Left lung (tissue), 14 donors: Measurements from ENCODE around the gene ZRANB2. TPM values are rescaled to one million over a fixed set of nuclear protein-coding genes. Genes with fewer than 3 reads are reported as not detected.

Source experiments
- ATAC-seq: fragments of 200-7000 bp; cut with Tn5 transposase; one replicate; pipeline ENCODE4 v1.9.1; 2020; ENCODE audit warnings: moderate library complexity
- DNase-seq, 4 donors: peaks; one replicate each; pipeline ENCODE4 v3.0.0-alpha.2; 2013 to 2020
- H3K27ac ChIP-seq, 2 donors: fragments of 200-600 bp; sonication (generic) in 1 of 2; one replicate each; pipeline versions ENCODE4 v1.5.0 to v1.8.0; 2020 to 2021
- H3K27me3 ChIP-seq, 2 donors: fragments of 200-600 bp; sonication (generic) in 1 of 2; one replicate each; pipeline versions ENCODE4 v1.5.0 to v1.8.0; 2020 to 2021
- H3K36me3 ChIP-seq, 2 donors: fragments of 200-600 bp; sonication (generic) in 1 of 2; one replicate each; pipeline versions ENCODE4 v1.5.0 to v1.8.0; 2020 to 2021
- H3K4me1 ChIP-seq, 2 donors: fragments of 200-600 bp; one replicate each; pipeline ENCODE4 v1.8.0; 2021
- H3K4me3 ChIP-seq, 2 donors: fragments of 200-600 bp; sonication (generic) in 1 of 2; one replicate each; pipeline versions ENCODE4 v1.5.0 to v1.8.0; 2020 to 2021; ENCODE audit warnings: mild to moderate bottlenecking in 1 of 2
- H3K9me3 ChIP-seq, 2 donors: fragments of 200-600 bp; sonication (generic) in 1 of 2; one replicate each; pipeline versions ENCODE4 v1.5.0 to v1.8.0; 2020 to 2021
- intact Hi-C, 2 donors: fragments of 100-400 bp; cut with DNase I; formaldehyde crosslinking; loops; one replicate each; pipeline versions ENCODE4 v1.11.2 to v1.14.2; 2022
- long read RNA-seq, 12 donors: library from polyadenylated mRNA in 2 of 12; unstranded in 2 of 12; transcript quantifications; one replicate each; pipeline ENCODE4 v2.0.0 and lab custom pipeline, GENCODE V29; 2019 to 2026
- polyA plus RNA-seq, 6 donors: library from polyadenylated mRNA; unstranded; fragments of 120-200 nt; gene quantifications; one replicate each; pipeline ENCODE4 v1.2.1, GENCODE V29; 2013; ENCODE audit not compliant: insufficient read length in 6 of 6
- total RNA-seq, 2 donors: library from RNA; stranded (reverse); fragmentation: NEBNext Ultra II Directional; extraction: Animal tissue kit (Norgen Biotek cat#: 25700); gene quantifications; one replicate each; pipeline ENCODE4 v1.2.1, GENCODE V29; 2021
- TF ChIP-seq, protein P1 (sequence below), 2 donors: fragments of 200-600 bp; sonication (generic) in 1 of 2; IDR thresholded peaks; one replicate each; pipeline versions ENCODE4 v1.5.0 to v1.8.0; 2021; ENCODE audit warnings: antibody characterized with exemption in 2 of 2
- donor health status: DM: no; HTN: yes; CAD: no.
- donor health status: DM: no; HTN: no; CAD: no.

The ZRANB2 gene, protein sequence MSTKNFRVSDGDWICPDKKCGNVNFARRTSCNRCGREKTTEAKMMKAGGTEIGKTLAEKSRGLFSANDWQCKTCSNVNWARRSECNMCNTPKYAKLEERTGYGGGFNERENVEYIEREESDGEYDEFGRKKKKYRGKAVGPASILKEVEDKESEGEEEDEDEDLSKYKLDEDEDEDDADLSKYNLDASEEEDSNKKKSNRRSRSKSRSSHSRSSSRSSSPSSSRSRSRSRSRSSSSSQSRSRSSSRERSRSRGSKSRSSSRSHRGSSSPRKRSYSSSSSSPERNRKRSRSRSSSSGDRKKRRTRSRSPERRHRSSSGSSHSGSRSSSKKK
- 10 to 100 TPM; 69.8 to 84.9 TPM for total RNA-seq
- polyA plus RNA-seq = 100 to 1,000 TPM; 202 to 244 (median 234) TPM
- long read RNA-seq, donor 1, transcript ZRANB2-202 (10 exons, 3,078 nt) = minor isoform, 8 of 304 reads
- long read RNA-seq, donor 1, transcript ZRANB2-201 (11 exons, 2,821 nt) = minor isoform, 15 of 304 reads
- long read RNA-seq, donor 1, transcript ZRANB2-204 (2 exons, 3,677 nt) = major isoform, 34 of 304 reads
- long read RNA-seq, donor 1, partial matches to known transcripts = 233 of 304 reads
- long read RNA-seq, donor 1, other reads (novel, unspliced or antisense) = 9 of 304 reads
- long read RNA-seq, donor 2, transcript ZRANB2-201 (11 exons, 2,821 nt) = minor isoform, 11 of 213 reads
- long read RNA-seq, donor 2, transcript ZRANB2-202 (10 exons, 3,078 nt) = minor isoform, 7 of 213 reads
- long read RNA-seq, donor 2, transcript ZRANB2-204 (2 exons, 3,677 nt) = major isoform, 31 of 213 reads
- long read RNA-seq, donor 2, partial matches to known transcripts = 164 of 213 reads
- long read RNA-seq, donor 2, other reads (novel, unspliced or antisense) = 0 of 213 reads
- long read RNA-seq, donor 3, transcript ZRANB2-204 (2 exons, 3,677 nt) = major isoform, 15 of 77 reads
- long read RNA-seq, donor 3, transcript ZRANB2-201 (11 exons, 2,821 nt) = minor isoform, 6 of 77 reads
- long read RNA-seq, donor 3, partial matches to known transcripts = 50 of 77 reads
- long read RNA-seq, donor 3, other reads (novel, unspliced or antisense) = 0 of 77 reads
- long read RNA-seq, donor 4, partial matches to known transcripts = 56 of 68 reads
- long read RNA-seq, donor 4, other reads (novel, unspliced or antisense) = 5 of 68 reads
- long read RNA-seq, donor 5, transcript ZRANB2-204 (2 exons, 3,677 nt) = major isoform, 13 of 141 reads
- long read RNA-seq, donor 5, transcript ZRANB2-201 (11 exons, 2,821 nt) = minor isoform, 10 of 141 reads
- long read RNA-seq, donor 5, transcript ZRANB2-202 (10 exons, 3,078 nt) = minor isoform, 8 of 141 reads
- long read RNA-seq, donor 5, partial matches to known transcripts = 99 of 141 reads
- long read RNA-seq, donor 5, other reads (novel, unspliced or antisense) = 10 of 141 reads
- long read RNA-seq, donor 6, transcript ZRANB2-204 (2 exons, 3,677 nt) = minor isoform, 8 of 150 reads
- long read RNA-seq, donor 6, transcript ZRANB2-202 (10 exons, 3,078 nt) = minor isoform, 6 of 150 reads
- long read RNA-seq, donor 6, transcript ZRANB2-201 (11 exons, 2,821 nt) = major isoform, 17 of 150 reads
- long read RNA-seq, donor 6, partial matches to known transcripts = 114 of 150 reads
- long read RNA-seq, donor 6, other reads (novel, unspliced or antisense) = 0 of 150 reads
- long read RNA-seq, donor 7, transcript ZRANB2-204 (2 exons, 3,677 nt) = major isoform, 21 of 202 reads
- long read RNA-seq, donor 7, transcript ZRANB2-201 (11 exons, 2,821 nt) = minor isoform, 7 of 202 reads
- long read RNA-seq, donor 7, transcript ZRANB2-202 (10 exons, 3,078 nt) = minor isoform, 7 of 202 reads
- long read RNA-seq, donor 7, partial matches to known transcripts = 154 of 202 reads
- long read RNA-seq, donor 7, other reads (novel, unspliced or antisense) = 11 of 202 reads
- long read RNA-seq, donor 8, transcript ZRANB2-201 (11 exons, 2,821 nt) = major isoform, 16 of 163 reads
- long read RNA-seq, donor 8, transcript ZRANB2-202 (10 exons, 3,078 nt) = minor isoform, 10 of 163 reads
- long read RNA-seq, donor 8, transcript ZRANB2-204 (2 exons, 3,677 nt) = minor isoform, 13 of 163 reads
- long read RNA-seq, donor 8, partial matches to known transcripts = 123 of 163 reads
- long read RNA-seq, donor 8, other reads (novel, unspliced or antisense) = 0 of 163 reads
- long read RNA-seq, donor 9 = 0 reads
- long read RNA-seq, donor 10, transcript ZRANB2-201 (11 exons, 2,821 nt) = major isoform, 8 of 33 reads
- long read RNA-seq, donor 10, partial matches to known transcripts = 22 of 33 reads
- long read RNA-seq, donor 10, other reads (novel, unspliced or antisense) = 2 of 33 reads
- long read RNA-seq, donor 11, transcript ZRANB2-204 (2 exons, 3,677 nt) = minor isoform, 5 of 125 reads
- long read RNA-seq, donor 11, transcript ZRANB2-201 (11 exons, 2,821 nt) = minor isoform, 6 of 125 reads
- long read RNA-seq, donor 11, transcript ZRANB2-202 (10 exons, 3,078 nt) = major isoform, 9 of 125 reads
- long read RNA-seq, donor 11, partial matches to known transcripts = 105 of 125 reads
- long read RNA-seq, donor 11, other reads (novel, unspliced or antisense) = 0 of 125 reads
- long read RNA-seq, donor 12, transcript ZRANB2-201 (11 exons, 2,821 nt) = minor isoform, 12 of 175 reads
- long read RNA-seq, donor 12, transcript ZRANB2-202 (10 exons, 3,078 nt) = minor isoform, 8 of 175 reads
- long read RNA-seq, donor 12, transcript ZRANB2-204 (2 exons, 3,677 nt) = major isoform, 16 of 175 reads
- long read RNA-seq, donor 12, partial matches to known transcripts = 133 of 175 reads
- long read RNA-seq, donor 12, other reads (novel, unspliced or antisense) = 5 of 175 reads

DNA sequence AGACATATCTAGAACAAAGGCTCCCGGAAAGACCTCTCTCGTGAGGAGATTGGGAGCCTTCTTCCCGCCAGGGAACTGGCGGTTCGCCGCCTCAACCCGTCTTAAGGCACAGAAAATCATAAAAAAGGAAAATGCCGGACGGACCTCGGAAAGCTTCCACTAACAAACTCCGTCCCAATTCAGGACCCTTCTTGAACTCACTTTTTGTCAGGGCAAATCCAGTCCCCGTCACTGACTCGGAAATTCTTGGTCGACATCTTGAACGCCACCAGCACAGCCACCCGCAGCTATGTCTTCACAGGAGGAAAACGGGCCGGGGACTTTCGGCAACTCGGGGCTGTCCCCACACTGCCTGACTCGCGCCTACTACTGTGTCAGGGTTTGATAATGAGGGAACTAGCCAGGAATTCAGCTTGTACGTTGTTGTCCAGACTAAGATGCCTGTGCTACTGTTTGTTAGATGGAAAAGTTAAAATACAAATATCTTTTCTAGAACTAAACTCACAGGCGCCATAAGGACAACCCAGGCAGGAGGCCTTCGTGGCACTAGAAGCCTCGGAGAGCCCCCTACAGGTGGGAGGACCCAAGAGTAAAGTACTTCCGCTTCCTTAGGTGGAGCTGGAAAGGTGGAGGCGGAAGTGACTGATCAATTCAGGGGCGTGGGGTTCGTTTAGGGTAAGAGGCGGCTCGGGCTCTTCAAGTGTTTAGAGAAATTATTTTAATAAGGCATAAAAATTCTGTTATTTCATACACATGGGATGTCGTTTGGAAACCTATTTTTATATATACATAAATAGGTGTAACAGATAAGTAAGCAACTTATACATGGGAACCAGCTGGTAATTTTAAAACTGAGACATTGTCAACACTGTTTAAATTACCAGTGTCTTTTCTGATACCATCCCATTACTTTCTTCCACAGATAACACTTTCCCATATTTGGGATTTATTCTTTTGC, at the start of gene ZRANB2:
ZRANB2 (minus strand) TSS at position 297 of the 958 bp plus-strand sequence; CDS start at position 257, 40 bp downstream.
- intact Hi-C loops = no loop called here
- peak within 1 kb of the TSS; percentile 84 to 91 for H3K27ac ChIP-seq
- peaks cover 0 to 12% of the 10 kb centered on the region in 2 donors for H3K27me3 ChIP-seq
- peaks cover 0 to 37% of the 10 kb centered on the region in 2 donors for H3K4me1 ChIP-seq
- peaks cover 0 to 28% of the 10 kb centered on the region in 2 donors for H3K36me3 ChIP-seq
- TF ChIP-seq, protein P1, sequence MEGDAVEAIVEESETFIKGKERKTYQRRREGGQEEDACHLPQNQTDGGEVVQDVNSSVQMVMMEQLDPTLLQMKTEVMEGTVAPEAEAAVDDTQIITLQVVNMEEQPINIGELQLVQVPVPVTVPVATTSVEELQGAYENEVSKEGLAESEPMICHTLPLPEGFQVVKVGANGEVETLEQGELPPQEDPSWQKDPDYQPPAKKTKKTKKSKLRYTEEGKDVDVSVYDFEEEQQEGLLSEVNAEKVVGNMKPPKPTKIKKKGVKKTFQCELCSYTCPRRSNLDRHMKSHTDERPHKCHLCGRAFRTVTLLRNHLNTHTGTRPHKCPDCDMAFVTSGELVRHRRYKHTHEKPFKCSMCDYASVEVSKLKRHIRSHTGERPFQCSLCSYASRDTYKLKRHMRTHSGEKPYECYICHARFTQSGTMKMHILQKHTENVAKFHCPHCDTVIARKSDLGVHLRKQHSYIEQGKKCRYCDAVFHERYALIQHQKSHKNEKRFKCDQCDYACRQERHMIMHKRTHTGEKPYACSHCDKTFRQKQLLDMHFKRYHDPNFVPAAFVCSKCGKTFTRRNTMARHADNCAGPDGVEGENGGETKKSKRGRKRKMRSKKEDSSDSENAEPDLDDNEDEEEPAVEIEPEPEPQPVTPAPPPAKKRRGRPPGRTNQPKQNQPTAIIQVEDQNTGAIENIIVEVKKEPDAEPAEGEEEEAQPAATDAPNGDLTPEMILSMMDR (IDR thresholded peaks at IDR 0.05) = peak; percentile 48 to 49
- ATAC-seq (peak; percentile 97), DNase-seq (peak; percentile 90 to 94 (median 92))
- peak within 1 kb of the TSS; percentile 57 to 88 for H3K4me3 ChIP-seq
- H3K9me3 ChIP-seq = no peaks in the 10 kb centered on the region

DNA sequence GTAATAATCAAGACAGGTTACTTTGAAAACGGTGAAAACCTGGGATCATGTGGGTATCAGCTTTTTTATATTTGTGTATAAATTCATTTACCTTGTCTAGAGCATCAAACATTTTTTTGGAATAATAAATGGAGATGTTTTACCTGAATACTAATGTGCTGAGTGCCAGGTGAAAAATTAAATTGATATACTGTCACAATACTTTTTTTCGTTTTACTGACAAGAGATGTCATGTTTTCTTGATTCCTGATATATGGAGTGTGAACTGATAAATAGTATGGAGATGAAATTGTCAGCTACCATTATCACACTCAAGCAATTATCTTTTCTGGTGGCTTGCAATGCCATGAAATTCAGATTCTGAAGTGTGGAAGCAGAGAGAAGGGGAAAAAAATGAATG, 47.2 kb upstream of the ZRANB2 start:
- Histone ChIP-seq H3K9me3 (peaks cover 0 to 76% of the 10 kb centered on the region in 2 donors), H3K4me1 (no peaks in the 10 kb centered on the region), H3K27me3 (no peaks in the 10 kb centered on the region), H3K4me3 (no peak overlapping the region), H3K27ac (no peak overlapping the region), H3K36me3 (no peaks in the 10 kb centered on the region)
- DNase-seq (no peak), ATAC-seq (no peak)
- intact Hi-C loops = no loop called here
- TF ChIP-seq, protein P1 (IDR thresholded peaks at IDR 0.05) = no peak

DNA sequence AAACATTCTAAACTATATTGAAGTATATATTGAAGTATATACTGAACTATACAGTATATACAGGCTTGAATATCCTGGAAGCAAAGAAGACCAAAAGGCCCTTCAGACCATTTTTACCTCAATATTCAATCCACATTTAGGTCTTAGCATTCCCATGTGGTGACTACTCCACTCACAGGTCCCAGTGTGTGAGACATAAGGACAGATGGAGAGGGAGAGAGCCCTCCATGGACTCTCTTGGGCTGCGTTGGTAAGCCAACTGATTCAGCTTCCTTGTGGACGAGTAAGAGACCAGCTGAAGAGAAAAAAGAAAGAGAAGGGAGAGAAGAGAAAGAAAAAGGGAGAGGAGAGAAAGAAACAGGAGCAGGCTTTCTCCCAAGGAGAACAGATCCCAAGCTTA, 37.3 kb upstream of the ZRANB2 start:
- H3K36me3 ChIP-seq = no peaks in the 10 kb centered on the region
- TF ChIP-seq, protein P1 (IDR thresholded peaks at IDR 0.05) = no peak
- no peaks in the 10 kb centered on the region for H3K27me3 ChIP-seq
- DNase-seq (no peak), ATAC-seq (no peak)
- H3K4me1 ChIP-seq = no peaks in the 10 kb centered on the region
- H3K9me3 ChIP-seq = peaks cover 0 to 18% of the 10 kb centered on the region in 2 donors
- no peak overlapping the region for H3K4me3 ChIP-seq
- intact Hi-C loops = no loop called here
- no peak overlapping the region for H3K27ac ChIP-seq
